ENCODE measurements around the gene GAS7. TPM values are rescaled to one million over a fixed set of nuclear protein-coding genes. Genes with fewer than 3 reads are reported as not detected.
"Not testable (repeated sequence)": the region's sequence is repeated elsewhere in the genome, so short reads cannot be mapped to it uniquely, and the experiment has no call there.

The GAS7 gene
- total and polyA plus RNA-seq, 10 of the 15 experiments (the other 5 are each of a cell fraction or from before 2014, with no cell fraction given) = 2.3 to 53.4 (median 24.0) TPM

DNA sequence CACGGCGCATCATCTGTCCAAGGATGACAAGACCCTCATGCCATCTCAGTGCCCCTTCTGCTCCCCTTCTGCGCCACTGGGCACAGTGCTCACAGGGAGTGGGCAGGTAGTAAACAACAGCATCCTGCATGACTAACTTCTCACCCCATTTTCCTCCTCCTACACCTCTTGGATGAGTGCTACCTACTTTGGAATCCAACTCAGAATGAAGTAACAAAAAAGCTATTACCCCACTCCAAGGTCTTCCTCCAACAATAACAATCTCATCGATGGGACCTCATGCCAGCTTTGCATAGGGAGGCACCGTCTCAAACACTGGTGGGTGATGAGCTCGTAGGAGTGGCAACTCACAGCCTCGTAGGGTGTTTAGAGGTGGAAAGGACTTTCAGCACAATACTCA lies 194.7 kb downstream of the GAS7 start (continued):
- TF ChIP-seq, protein P1, sequence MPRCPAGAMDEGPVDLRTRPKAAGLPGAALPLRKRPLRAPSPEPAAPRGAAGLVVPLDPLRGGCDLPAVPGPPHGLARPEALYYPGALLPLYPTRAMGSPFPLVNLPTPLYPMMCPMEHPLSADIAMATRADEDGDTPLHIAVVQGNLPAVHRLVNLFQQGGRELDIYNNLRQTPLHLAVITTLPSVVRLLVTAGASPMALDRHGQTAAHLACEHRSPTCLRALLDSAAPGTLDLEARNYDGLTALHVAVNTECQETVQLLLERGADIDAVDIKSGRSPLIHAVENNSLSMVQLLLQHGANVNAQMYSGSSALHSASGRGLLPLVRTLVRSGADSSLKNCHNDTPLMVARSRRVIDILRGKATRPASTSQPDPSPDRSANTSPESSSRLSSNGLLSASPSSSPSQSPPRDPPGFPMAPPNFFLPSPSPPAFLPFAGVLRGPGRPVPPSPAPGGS (IDR thresholded peaks at IDR 0.05; ENCODE audit: borderline replicate concordance, insufficient read depth, low read depth, low read length, poor library complexity, severe bottlenecking) = no peak
- TF ChIP-seq, protein P2, sequence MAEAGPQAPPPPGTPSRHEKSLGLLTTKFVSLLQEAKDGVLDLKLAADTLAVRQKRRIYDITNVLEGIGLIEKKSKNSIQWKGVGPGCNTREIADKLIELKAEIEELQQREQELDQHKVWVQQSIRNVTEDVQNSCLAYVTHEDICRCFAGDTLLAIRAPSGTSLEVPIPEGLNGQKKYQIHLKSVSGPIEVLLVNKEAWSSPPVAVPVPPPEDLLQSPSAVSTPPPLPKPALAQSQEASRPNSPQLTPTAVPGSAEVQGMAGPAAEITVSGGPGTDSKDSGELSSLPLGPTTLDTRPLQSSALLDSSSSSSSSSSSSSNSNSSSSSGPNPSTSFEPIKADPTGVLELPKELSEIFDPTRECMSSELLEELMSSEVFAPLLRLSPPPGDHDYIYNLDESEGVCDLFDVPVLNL (IDR thresholded peaks at IDR 0.05; ENCODE audit: low read depth, low read length) = no peak
- TF ChIP-seq HDAC6 (IDR thresholded peaks at IDR 0.05; ENCODE audit: unreplicated experiment) (no peak), IRF4 (IDR thresholded peaks at IDR 0.05; ENCODE audit: low read depth, low read length) (no peak)
- TF ChIP-seq, protein P3, sequence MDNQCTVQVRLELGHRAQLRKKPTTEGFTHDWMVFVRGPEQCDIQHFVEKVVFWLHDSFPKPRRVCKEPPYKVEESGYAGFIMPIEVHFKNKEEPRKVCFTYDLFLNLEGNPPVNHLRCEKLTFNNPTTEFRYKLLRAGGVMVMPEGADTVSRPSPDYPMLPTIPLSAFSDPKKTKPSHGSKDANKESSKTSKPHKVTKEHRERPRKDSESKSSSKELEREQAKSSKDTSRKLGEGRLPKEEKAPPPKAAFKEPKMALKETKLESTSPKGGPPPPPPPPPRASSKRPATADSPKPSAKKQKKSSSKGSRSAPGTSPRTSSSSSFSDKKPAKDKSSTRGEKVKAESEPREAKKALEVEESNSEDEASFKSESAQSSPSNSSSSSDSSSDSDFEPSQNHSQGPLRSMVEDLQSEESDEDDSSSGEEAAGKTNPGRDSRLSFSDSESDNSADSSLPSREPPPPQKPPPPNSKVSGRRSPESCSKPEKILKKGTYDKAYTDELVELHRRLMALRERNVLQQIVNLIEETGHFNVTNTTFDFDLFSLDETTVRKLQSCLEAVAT (IDR thresholded peaks at IDR 0.05) = no peak
- TF ChIP-seq, protein P4, sequence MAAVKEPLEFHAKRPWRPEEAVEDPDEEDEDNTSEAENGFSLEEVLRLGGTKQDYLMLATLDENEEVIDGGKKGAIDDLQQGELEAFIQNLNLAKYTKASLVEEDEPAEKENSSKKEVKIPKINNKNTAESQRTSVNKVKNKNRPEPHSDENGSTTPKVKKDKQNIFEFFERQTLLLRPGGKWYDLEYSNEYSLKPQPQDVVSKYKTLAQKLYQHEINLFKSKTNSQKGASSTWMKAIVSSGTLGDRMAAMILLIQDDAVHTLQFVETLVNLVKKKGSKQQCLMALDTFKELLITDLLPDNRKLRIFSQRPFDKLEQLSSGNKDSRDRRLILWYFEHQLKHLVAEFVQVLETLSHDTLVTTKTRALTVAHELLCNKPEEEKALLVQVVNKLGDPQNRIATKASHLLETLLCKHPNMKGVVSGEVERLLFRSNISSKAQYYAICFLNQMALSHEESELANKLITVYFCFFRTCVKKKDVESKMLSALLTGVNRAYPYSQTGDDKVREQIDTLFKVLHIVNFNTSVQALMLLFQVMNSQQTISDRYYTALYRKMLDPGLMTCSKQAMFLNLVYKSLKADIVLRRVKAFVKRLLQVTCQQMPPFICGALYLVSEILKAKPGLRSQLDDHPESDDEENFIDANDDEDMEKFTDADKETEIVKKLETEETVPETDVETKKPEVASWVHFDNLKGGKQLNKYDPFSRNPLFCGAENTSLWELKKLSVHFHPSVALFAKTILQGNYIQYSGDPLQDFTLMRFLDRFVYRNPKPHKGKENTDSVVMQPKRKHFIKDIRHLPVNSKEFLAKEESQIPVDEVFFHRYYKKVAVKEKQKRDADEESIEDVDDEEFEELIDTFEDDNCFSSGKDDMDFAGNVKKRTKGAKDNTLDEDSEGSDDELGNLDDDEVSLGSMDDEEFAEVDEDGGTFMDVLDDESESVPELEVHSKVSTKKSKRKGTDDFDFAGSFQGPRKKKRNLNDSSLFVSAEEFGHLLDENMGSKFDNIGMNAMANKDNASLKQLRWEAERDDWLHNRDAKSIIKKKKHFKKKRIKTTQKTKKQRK (IDR thresholded peaks at IDR 0.05; ENCODE audit: low read depth, low read length) = no peak

DNA sequence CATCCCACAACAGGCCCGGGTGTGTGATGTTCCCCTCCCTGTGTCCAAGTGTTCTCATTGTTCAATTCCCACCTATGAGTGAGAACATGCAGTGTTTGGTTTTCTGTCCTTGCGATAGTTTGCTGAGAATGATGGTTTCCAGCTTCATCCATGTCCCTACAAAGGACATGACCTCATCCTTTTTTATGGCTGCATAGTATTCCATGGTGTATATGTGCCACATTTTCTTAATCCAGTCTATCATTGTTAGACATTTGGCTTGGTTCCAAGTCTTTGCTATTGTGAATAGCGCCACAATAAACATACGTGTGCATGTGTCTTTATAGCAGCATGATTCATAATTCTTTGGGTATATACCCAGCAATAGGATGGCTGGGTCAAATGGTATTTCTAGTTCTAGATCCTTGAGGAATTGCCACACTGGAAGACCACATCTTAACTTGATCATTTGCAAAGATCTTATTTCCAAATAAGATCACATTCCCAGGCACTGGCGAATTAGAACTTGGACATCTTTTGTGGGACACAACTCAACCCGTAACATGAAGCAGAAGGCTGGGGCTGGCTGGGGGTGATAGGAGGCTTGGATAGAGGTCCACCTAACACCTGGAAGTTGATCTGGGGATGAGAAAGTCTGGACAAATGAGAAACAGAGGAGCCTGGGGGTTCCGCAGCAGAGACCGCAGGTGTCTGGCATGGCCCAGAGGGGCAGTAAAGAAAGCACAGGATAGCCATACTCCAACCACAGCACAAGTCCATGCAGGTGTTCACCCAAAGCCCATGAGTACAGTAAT lies 195.6 kb downstream of the GAS7 start:
- BruUV-seq (replicated peaks); H3K9ac ChIP-seq (ENCODE audit: control insufficient read depth, insufficient read depth, low read length); H3K27ac ChIP-seq (ENCODE audit: control insufficient read depth, insufficient read depth); DNase-seq (ENCODE audit: low read depth, low spot score); H3K4me3 ChIP-seq; intact Hi-C loops (cut with micrococcal nuclease; ENCODE audit: unreplicated experiment); H2AFZ ChIP-seq (ENCODE audit: control insufficient read depth, low read depth, low read length); H4K20me1 ChIP-seq (ENCODE audit: control insufficient read depth, insufficient read depth); H3K79me2 ChIP-seq (ENCODE audit: control insufficient read depth, insufficient read depth, low read length); RAD21 ChIA-PET (ENCODE audit: unreplicated experiment); H3K9me3 ChIP-seq (replicated peaks; ENCODE audit: control insufficient read depth, insufficient read depth, low read length); ATAC-seq; in situ Hi-C loops (cut with MboI); H3K27me3 ChIP-seq (replicated peaks in 1 of 2; ENCODE audit: control insufficient read depth in 2 of 2, insufficient read depth in 2 of 2, low read length in 1 of 2); POLR2A ChIA-PET; H3K36me3 ChIP-seq (ENCODE audit: control insufficient read depth in 2 of 2, insufficient read depth in 2 of 2, low read length in 1 of 2); H3K4me2 ChIP-seq (ENCODE audit: control insufficient read depth, insufficient read depth); SMC1A ChIA-PET (ENCODE audit: uncharacterized antibody, unreplicated experiment); FAIRE-seq: not testable (repeated sequence)
- peaks cover 14% of the 10 kb centered on the region for H3K4me1 ChIP-seq (ENCODE audit: control insufficient read depth, insufficient read depth, low read length)
- CTCF ChIA-PET = interaction anchor here (1.5 kb wide), 1 partner anchor 21 kb away, joined by 4 read pairs; no protein-coding TSS in a partner anchor
- WGBS (ENCODE audit: insufficient coverage, insufficient replicate concordance, low lambda C conversion rate, missing lambda C conversion rate) = 86% methylated on average over 8 of the region's 8 CpGs
